Type B pancreatic cell (in vitro differentiated cells): Measurements from ENCODE around the gene DPF3. TPM values are rescaled to one million over a fixed set of nuclear protein-coding genes. Genes with fewer than 3 reads are reported as not detected.

Experiments used
- DNase-seq: peaks from one replicate; pipeline ENCODE4 v3.0.0; 2021; ENCODE audit warnings: mixed read lengths; ENCODE audit not compliant: unreplicated experiment; ENCODE audit errors: extremely low spot score
- H3K27ac Mint-ChIP-seq: 2 replicates; pipeline ENCODE4 v1.8.0; 2021; ENCODE audit warnings: mild to moderate bottlenecking, mixed read lengths
- H3K27me3 Mint-ChIP-seq: 2 replicates; pipeline ENCODE4 v1.8.0; 2021; ENCODE audit warnings: mixed read lengths
- H3K36me3 Mint-ChIP-seq: 2 replicates; pipeline ENCODE4 v1.8.0; 2021; ENCODE audit warnings: mixed read lengths
- H3K4me1 Mint-ChIP-seq: one replicate; pipeline ENCODE4 v1.8.0; 2021; ENCODE audit warnings: mixed read lengths; ENCODE audit not compliant: unreplicated experiment
- H3K4me3 Mint-ChIP-seq: 2 replicates; pipeline ENCODE4 v1.8.0; 2021; ENCODE audit warnings: mild to moderate bottlenecking, mixed read lengths
- H3K9me3 Mint-ChIP-seq: 2 replicates; pipeline ENCODE4 v1.8.0; 2021; ENCODE audit warnings: mixed read lengths
- CTCF ChIP-seq: fragments of 200-600 bp; sonication (generic); conservative IDR thresholded peaks from 2 replicates; pipeline ENCODE4 v1.5.0; 2021; ENCODE audit warnings: antibody characterized with exemption, mild to moderate bottlenecking
- total RNA-seq: library from RNA; stranded (reverse); gene quantifications from 2 replicates; pipeline ENCODE4 v1.2.1, GENCODE V29; 2021; ENCODE audit warnings: low replicate concordance

DPF3 gene
- total RNA-seq, 1 donor from 2014 or later = 4.5 TPM

- TF ChIP-seq CTCF = no peak
- peaks cover 10% of the 10 kb centered on the region for H3K4me1 Mint-ChIP-seq
- H3K9me3 Mint-ChIP-seq = peaks cover 5% of the 10 kb centered on the region
- H3K27ac Mint-ChIP-seq = no peak overlapping the region
- DNase-seq = no peak
- peaks cover 12% of the 10 kb centered on the region for H3K27me3 Mint-ChIP-seq
- no peak overlapping the region for H3K4me3 Mint-ChIP-seq
- H3K36me3 Mint-ChIP-seq = peaks cover 11% of the 10 kb centered on the region
Measured at GRCh38 chr14:72686832-72687231, 207.1 kb downstream of the DPF3 start.

GRCh38 chr14:72686101-72686500, 207.8 kb downstream of the DPF3 start:
- peaks cover 11% of the 10 kb centered on the region for H3K36me3 Mint-ChIP-seq
- DNase-seq = no peak
- H3K9me3 Mint-ChIP-seq = peaks cover 5% of the 10 kb centered on the region
- peaks cover 12% of the 10 kb centered on the region for H3K27me3 Mint-ChIP-seq
- no peak overlapping the region for H3K4me3 Mint-ChIP-seq
- TF ChIP-seq CTCF = no peak
- H3K27ac Mint-ChIP-seq = no peak overlapping the region
- peaks cover 16% of the 10 kb centered on the region for H3K4me1 Mint-ChIP-seq

- H3K27me3 Mint-ChIP-seq = peaks cover 8% of the 10 kb centered on the region
- H3K4me1 Mint-ChIP-seq = peaks cover 16% of the 10 kb centered on the region
- H3K27ac Mint-ChIP-seq = no peak overlapping the region
- no peak for TF ChIP-seq CTCF
- H3K9me3 Mint-ChIP-seq = peaks cover 1% of the 10 kb centered on the region
- H3K4me3 Mint-ChIP-seq = no peak overlapping the region
- H3K36me3 Mint-ChIP-seq = peaks cover 7% of the 10 kb centered on the region
- no peak for DNase-seq
Measured at GRCh38 chr14:72685456-72685855, 208.4 kb downstream of the DPF3 start.

- Mint-ChIP-seq H3K36me3 (peaks cover 5% of the 10 kb centered on the region), H3K9me3 (no peaks in the 10 kb centered on the region), H3K27ac (peak overlapping the region; percentile 39), H3K4me1 (peaks cover 19% of the 10 kb centered on the region), H3K4me3 (no peak overlapping the region), H3K27me3 (peaks cover 10% of the 10 kb centered on the region)
- TF ChIP-seq CTCF = no peak
- no peak for DNase-seq
Measured at GRCh38 chr14:72683787-72684186, 210.1 kb downstream of the DPF3 start.

GRCh38 chr14:72682188-72682587, 211.7 kb downstream of the DPF3 start:
- H3K4me3 Mint-ChIP-seq = no peak overlapping the region
- DNase-seq = no peak
- H3K4me1 Mint-ChIP-seq = peaks cover 24% of the 10 kb centered on the region
- no peak for TF ChIP-seq CTCF
- peaks cover 8% of the 10 kb centered on the region for H3K27me3 Mint-ChIP-seq
- peak overlapping the region; percentile 17 for H3K27ac Mint-ChIP-seq
- peaks cover 5% of the 10 kb centered on the region for H3K36me3 Mint-ChIP-seq
- H3K9me3 Mint-ChIP-seq = no peaks in the 10 kb centered on the region
